HepG2 (cell line): Measurements from ENCODE around the gene ACAP3. TPM values are rescaled to one million over a fixed set of nuclear protein-coding genes. Genes with fewer than 3 reads are reported as not detected.

Source experiments
- ATAC-seq: fragments of 200-7000 bp; cut with Tn5 transposase; 3 replicates; pipeline ENCODE4 v1.9.1; 2020; ENCODE audit warnings: mild to moderate bottlenecking, moderate library complexity
- BruUV-seq: library from RNA; stranded (reverse); fragments of 400-500 nt; replicated peaks from 2 replicates; lab custom pipeline; 2021; lab: Mats Ljungman, UMichigan
- CTCF ChIA-PET: fragments of 300-600 bp; formaldehyde crosslinking; extraction: SDS; loops from one replicate; lab custom pipeline; 2021; ENCODE audit warnings: low total read pairs, inconsistent platforms, low intra/inter-chr PET ratio; lab: Yijun Ruan, JAX
- POLR2A ChIA-PET: fragments of 350-600 bp; sonication (Branson Sonifier 250); formaldehyde crosslinking; loops from one replicate; lab custom pipeline; 2020; ENCODE audit warnings: antibody characterized with exemption, inconsistent platforms; lab: Yijun Ruan, JAX
- DNase-seq: peaks from one replicate; pipeline ENCODE4 v3.0.0-alpha.2; 2015; ENCODE audit warnings: low spot score
- FAIRE-seq: peaks from 3 replicates; lab custom pipeline; 2011; peaks lifted over from hg19 to GRCh38; lab: Jason Lieb, UNC
- H2AFZ ChIP-seq: one replicate; pipeline ENCODE4 v1.6.1; 2011; ENCODE audit warnings: low read length, inconsistent platforms
- H3K27ac ChIP-seq: fragments of 300-600 bp; 3 replicates; pipeline ENCODE4 v1.8.0; 2011; ENCODE audit warnings: mixed run types, mild to moderate bottlenecking, mixed read lengths, low read length, inconsistent platforms; ENCODE audit not compliant: insufficient read depth; ENCODE audit errors: extremely low read length
- H3K27me3 ChIP-seq, 2 experiments: fragments of 200-600 bp in 1 of 2; 2 replicates in 1 of 2; 3 replicates in 1 of 2; pipeline versions ENCODE4 v1.6.0 to v1.8.0; 2011; ENCODE audit warnings: low read length in 2 of 2, mild to moderate bottlenecking in 2 of 2, moderate library complexity in 2 of 2, inconsistent platforms in 1 of 2; ENCODE audit not compliant: insufficient read depth in 2 of 2, control insufficient read depth in 1 of 2
- H3K36me3 ChIP-seq, 2 experiments: fragments of 200-600 bp in 1 of 2; replicated peaks in 1 of 2; 2 replicates in 1 of 2; 3 replicates in 1 of 2; pipeline versions ENCODE4 v1.5.1 to v1.8.0; 2011; ENCODE audit warnings: low read length in 2 of 2, inconsistent platforms in 1 of 2; ENCODE audit not compliant: insufficient read depth in 2 of 2, control insufficient read depth in 1 of 2
- H3K4me1 ChIP-seq: 2 replicates; pipeline ENCODE4 v1.5.1; 2012; ENCODE audit warnings: low read length, inconsistent platforms; ENCODE audit not compliant: insufficient read depth
- H3K4me2 ChIP-seq: 2 replicates; pipeline ENCODE4 v1.6.0; 2011; ENCODE audit warnings: low read depth, low read length, inconsistent platforms
- H3K4me3 ChIP-seq, 3 experiments: fragments of 200-600 bp in 1 of 3; sonication (generic), shearing (Covaris generic) in 1 of 3; replicated peaks in 1 of 3; 2 replicates each; pipeline ENCODE4 v1.5.1; 2011 to 2016; ENCODE audit warnings: low read length in 3 of 3, inconsistent platforms in 2 of 3, low read depth in 2 of 3, mild to moderate bottlenecking in 2 of 3, control low read depth in 1 of 3, mixed read lengths in 1 of 3; ENCODE audit not compliant: insufficient read depth in 1 of 3
- H3K79me2 ChIP-seq: one replicate; pipeline ENCODE4 v1.6.1; 2011; ENCODE audit warnings: low read length, inconsistent platforms; ENCODE audit not compliant: insufficient read depth
- H3K9ac ChIP-seq: 2 replicates; pipeline ENCODE4 v1.6.0; 2011; ENCODE audit warnings: mild to moderate bottlenecking, low read depth, low read length, inconsistent platforms; ENCODE audit not compliant: insufficient read depth
- H3K9me3 ChIP-seq: 2 replicates; pipeline ENCODE4 v1.5.1; 2012; ENCODE audit warnings: mild to moderate bottlenecking, low read length
- H4K20me1 ChIP-seq: 2 replicates; pipeline ENCODE4 v1.6.0; 2011; ENCODE audit warnings: inconsistent platforms, mild to moderate bottlenecking, low read length, moderate library complexity; ENCODE audit not compliant: insufficient read depth
- USF2 ChIP-seq, 2 experiments: sonication (generic) in 1 of 2; formaldehyde crosslinking in 1 of 2; IDR thresholded peaks; 2 replicates each; pipeline versions ENCODE4 v1.5.1 to v1.6.1; 2011 to 2020; ENCODE audit warnings: borderline replicate concordance in 1 of 2, low read depth in 1 of 2, low read length in 1 of 2, mild to moderate bottlenecking in 1 of 2, missing genetic modification reagents in 1 of 2, moderate library complexity in 1 of 2
- WGBS: methylation state at CpG from one replicate; pipeline ENCODE4 v1.1.6; 2017; ENCODE audit warnings: low lambda C conversion rate; 5-methylcytosine and 5-hydroxymethylcytosine counted together
- in situ Hi-C: cut with HindIII; loops from 2 replicates; pipeline ENCODE4 v1.10.0; 2017; ENCODE audit warnings: low pct_unique_long_range_greater_than_20kb; ENCODE audit not compliant: extremely low pct_ligation_motif_present
- intact Hi-C: fragments of 100-400 bp; cut with micrococcal nuclease; formaldehyde crosslinking; loops from one replicate; pipeline ENCODE4 v1.10.0; 2022; ENCODE audit not compliant: unreplicated experiment
- polyA plus RNA-seq, 8 experiments: library from polyadenylated mRNA; depleted of rRNA in 3 of 8; stranded (reverse) in 7 of 8; unstranded in 1 of 8; fragments of >200 nt; fragmentation: Illumina TruSeq in 4 of 8; extraction: Trizol in 4 of 8; gene quantifications; 2 replicates each; pipeline versions ENCODE4 v1.2.1 to v1.2.3, GENCODE V29; 2011 to 2016; ENCODE audit warnings: low read depth in 4 of 8, missing spikeins in 1 of 8, mixed read lengths in 1 of 8; ENCODE audit not compliant: insufficient read depth in 1 of 8
- total RNA-seq, 5 experiments: library from RNA; depleted of rRNA; stranded (reverse); fragments of >200 nt; fragmentation: Illumina TruSeq; extraction: Trizol; gene quantifications; 2 replicates each; pipeline ENCODE4 v1.2.3, GENCODE V29; 2016; ENCODE audit warnings: low read depth in 1 of 5
- TF ChIP-seq, protein P1 (sequence below): sonication (generic); formaldehyde crosslinking; IDR thresholded peaks from 2 replicates; pipeline ENCODE4 v1.5.1; 2020; ENCODE audit warnings: mild to moderate bottlenecking, moderate library complexity, missing genetic modification reagents

The ACAP3 gene
- total and polyA plus RNA-seq, 2 of the 13 experiments (the other 11 are each of a cell fraction or from before 2014, with no cell fraction given): 29.4 to 50.8 TPM

DNA sequence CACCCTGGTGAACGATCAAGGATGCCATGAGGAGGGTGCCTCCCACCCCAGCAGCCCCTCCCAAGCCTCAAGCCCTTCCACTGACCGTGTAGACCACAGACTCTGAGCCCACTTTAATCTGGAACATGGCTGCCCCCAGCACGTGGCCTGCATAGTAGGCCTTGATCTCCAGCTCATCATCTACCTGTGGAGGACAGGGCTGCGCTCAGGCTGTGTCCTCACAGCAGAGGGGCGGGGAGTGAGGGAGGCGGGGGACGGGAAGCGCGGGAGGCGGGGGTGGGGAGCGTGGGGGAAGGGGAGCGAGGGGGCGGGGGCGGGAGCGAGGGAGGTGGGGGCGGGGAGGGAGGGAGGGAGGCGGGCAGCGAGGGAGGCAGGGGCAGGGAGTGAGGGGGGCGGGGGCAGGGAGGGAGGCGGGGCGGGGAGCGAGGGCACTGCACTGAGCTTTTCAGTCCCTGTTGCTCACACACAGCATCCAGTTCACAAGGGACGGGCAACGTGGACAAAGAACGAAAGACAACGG is 7.8 kb upstream of the ACAP3 start:
- ChIA-PET POLR2A (interaction anchor here (0.9 kb wide), 1 partner anchor 10 kb away, joined by 3 read pairs; no protein-coding TSS in a partner anchor), CTCF (no interaction called here)
- FAIRE-seq (no peak), DNase-seq (no peak), ATAC-seq (no peak)
- Histone ChIP-seq H3K4me3 (no peak overlapping the region), H3K9me3 (no peaks in the 10 kb centered on the region), H3K79me2 (peaks cover 9% of the 10 kb centered on the region), H3K4me1 (peaks cover 6% of the 10 kb centered on the region; the same call in 1 of the 2 replicates), H3K4me2 (no peak overlapping the region), H3K36me3 (peaks cover 20 to 61% of the 10 kb centered on the region in 2 experiments; a peak in 4 of 5 replicates), H3K9ac (no peak overlapping the region), H3K27me3 (no peaks in the 10 kb centered on the region), H4K20me1 (peaks cover 5% of the 10 kb centered on the region; the same call in 1 of the 2 replicates), H2AFZ (no peak overlapping the region), H3K27ac (no peak overlapping the region)
- BruUV-seq: no TSS peak
- TF ChIP-seq USF2 (IDR thresholded peaks at IDR 0.05; ENCODE audit: low read depth, low read length) (no peak), USF2 (CRISPR knock-in tag; IDR thresholded peaks at IDR 0.05; ENCODE audit: borderline replicate concordance) (no peak)
- TF ChIP-seq, protein P1, sequence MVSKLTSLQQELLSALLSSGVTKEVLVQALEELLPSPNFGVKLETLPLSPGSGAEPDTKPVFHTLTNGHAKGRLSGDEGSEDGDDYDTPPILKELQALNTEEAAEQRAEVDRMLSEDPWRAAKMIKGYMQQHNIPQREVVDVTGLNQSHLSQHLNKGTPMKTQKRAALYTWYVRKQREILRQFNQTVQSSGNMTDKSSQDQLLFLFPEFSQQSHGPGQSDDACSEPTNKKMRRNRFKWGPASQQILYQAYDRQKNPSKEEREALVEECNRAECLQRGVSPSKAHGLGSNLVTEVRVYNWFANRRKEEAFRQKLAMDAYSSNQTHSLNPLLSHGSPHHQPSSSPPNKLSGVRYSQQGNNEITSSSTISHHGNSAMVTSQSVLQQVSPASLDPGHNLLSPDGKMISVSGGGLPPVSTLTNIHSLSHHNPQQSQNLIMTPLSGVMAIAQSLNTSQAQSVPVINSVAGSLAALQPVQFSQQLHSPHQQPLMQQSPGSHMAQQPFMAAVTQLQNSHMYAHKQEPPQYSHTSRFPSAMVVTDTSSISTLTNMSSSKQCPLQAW (CRISPR knock-in tag): no peak
- intact Hi-C loops: no loop called here
- WGBS: 95% methylated on average over 24 of the region's 26 CpGs
- in situ Hi-C loops: no loop called here
